ENCODE results near the gene SENP8.
A peak's percentile ranks its signal among the peaks of the same experiment; 100 is the strongest.

Gene SENP8

DNA sequence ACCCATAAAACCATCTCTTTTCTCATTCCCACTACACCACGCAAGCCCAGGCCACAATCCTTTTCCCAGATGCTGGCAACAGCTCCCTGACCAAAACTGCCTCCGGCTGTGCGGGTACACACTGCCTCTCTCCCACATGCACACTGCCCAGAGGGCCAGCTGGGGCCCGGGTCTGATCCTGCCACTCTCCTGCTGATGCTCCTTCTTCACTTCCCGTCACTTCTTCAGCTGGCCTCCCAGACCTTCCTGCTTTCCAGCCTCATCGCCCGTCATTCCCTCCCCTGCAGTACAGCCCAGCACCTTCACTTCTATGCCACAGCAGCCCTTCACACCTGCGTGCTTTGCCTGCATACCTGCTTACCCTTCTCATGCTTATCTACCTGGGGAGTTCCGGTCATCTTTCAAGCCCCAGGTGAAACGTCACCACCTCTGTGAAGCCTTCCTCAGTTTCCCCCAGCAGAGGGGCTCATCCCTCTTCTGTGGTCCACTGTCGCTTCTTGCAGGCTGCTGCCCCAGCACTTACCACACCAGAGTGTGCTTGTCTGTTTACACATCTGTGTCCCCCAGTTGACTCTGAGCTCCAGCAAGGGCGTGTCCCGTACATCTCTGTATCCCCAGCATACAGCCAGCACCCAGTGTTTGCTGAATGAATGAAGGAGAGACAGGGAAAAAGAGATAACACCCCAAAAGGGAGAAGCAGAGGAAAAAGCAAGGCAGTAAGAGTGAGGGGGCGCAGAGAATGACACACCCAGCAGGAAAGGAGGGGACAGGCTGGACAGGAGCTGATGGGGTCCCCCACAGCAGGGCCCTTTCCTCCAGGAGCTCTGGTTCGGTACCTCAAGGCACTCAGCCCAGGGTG, 57.2 kb downstream of the SENP8 start:
- no peak for DNase-seq (ENCODE audit: low spot score)

DNA sequence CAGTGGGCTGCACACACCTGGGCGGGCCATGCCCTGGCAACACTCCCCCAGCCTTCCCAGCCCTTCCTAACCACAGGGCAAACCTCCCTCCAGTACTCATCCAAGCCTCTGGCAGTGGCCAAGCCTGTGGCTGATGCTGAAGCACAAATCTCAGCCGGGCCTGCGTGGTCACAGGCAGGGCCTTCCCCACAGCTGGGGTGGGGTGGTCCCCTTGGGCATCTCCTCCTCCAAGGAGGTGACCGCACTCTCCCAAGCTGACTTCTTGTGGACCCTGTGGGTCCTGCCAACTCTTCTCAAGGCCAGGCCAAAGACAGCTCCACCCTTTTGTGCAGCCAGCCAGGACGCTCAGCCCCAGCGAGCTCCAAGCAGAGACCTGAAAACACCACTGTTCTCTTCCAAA, 58.0 kb downstream of the SENP8 start:
- no peak for DNase-seq (ENCODE audit: low spot score)

DNA sequence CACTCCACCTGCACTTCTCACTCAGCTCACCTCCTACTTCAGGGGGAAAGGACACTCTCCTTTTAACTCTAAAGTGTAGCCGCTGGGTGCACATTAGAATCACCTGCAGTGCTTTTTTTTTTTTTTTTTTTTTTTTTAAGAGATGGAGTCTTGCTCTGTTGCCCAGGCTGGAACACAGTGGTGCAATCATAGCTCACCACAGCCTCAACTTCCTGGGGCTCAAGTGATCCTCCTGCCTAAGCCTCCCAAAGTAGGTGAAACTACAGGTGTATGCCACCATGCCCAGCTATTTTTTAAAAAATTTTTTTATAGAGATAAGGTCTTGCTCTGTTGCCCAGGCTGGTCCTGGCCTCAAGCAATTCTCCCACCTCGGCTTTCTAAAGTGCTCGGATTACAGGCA, 58.5 kb downstream of the SENP8 start:
- no peak for DNase-seq (ENCODE audit: low spot score)

- DNase-seq (ENCODE audit: low spot score) = no peak
These were observed 60.9 kb downstream of the SENP8 start for GRCh38 chr15:72178976-72179585.

DNA sequence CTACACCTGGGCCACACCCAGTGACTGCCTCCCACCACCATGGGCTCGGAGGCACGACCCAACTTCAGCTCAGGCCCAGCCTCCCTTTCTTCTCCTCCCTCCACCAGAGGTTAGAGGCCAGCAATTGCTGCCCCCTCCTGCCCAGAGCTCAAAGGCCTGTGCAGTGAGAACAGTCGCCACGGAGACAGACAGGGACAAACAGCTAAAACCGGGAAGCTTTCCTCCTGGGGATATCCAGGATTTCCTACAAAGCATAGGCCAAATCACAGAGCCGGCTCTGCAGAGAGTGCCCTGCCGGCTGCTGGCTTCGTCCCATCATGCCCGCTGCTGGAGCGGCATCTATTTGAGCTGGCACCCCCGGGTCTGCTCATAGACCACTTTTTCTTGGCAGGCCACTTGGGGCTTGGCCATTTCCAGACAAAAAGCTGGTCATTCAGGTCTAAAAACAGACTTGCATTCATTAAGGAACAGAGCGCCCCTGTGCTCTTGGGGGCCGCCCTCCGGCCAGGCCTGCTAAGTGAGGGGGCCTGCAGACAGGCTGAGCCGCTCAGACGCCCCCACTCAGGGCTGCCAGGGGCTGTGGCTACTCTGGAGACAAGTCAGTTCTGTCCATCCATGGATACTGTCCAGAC, 61.9 kb downstream of the SENP8 start:
- DNase-seq (ENCODE audit: low spot score) = peak; percentile 85

- DNase-seq (ENCODE audit: low spot score) = no peak
These were observed 62.6 kb downstream of the SENP8 start for GRCh38 chr15:72180761-72181324.

DNA sequence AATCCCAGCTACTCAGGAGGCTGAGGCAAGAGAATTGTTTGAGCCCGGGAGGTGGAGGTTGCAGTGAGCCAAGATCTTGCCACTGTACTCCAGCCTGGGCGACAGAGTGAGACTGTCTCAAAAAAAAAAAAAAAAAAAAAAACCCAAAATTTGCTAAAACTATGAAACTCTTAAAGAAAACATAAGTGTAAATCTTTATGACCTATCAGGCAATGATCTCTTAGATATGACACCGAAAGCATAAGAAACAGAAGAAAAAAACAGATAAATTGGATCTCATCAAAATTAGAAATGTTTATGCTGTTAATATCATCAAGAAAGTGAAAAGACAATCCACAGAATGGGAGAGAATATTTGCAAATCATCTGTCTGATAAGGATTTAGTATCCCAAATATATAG, 64.0 kb downstream of the SENP8 start:
- DNase-seq (ENCODE audit: low spot score) = no peak

DNA sequence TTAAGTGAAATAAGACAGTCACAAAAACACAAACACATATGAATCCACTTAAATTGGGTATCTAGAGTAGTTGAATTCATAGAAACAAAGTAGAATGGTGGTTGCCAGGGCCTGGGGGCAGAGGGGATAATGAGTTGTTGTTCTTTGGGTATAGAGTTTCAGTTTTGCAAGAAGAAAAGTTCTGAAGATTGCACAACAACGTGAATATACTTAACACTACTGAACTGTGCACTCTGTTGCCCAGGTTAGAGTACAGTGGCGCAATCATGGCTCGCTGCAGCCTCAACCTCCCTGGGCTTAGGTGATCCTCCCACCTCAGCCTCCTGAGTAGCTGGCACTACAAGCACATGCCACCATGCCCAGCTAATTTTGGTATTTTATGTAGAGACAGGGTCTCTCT, 64.5 kb downstream of the SENP8 start:
- DNase-seq (ENCODE audit: low spot score) = no peak

DNA sequence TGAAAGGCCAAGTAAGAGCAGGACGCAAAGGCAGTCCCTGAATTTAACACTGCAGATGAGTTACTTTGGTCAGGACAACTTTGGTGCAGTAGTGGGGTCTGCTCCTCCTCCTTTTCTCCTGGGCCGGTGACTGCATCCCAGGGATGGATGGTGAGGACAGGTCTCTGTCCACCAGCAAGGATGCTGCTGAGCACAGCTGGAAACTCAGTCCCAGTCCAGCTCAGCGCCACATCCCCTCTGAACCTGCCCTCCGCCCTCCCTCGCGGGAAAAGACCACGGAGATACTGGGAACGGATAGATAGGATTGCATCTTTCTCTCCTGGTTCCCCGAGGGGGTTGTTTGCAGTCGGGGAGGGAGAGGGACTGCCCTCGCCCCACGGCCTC, 65.6 kb downstream of the SENP8 start:
- no peak for DNase-seq (ENCODE audit: low spot score)

GRCh38 chr15:72184165-72184811, 66.1 kb downstream of the SENP8 start:
- no peak for DNase-seq (ENCODE audit: low spot score)

DNA sequence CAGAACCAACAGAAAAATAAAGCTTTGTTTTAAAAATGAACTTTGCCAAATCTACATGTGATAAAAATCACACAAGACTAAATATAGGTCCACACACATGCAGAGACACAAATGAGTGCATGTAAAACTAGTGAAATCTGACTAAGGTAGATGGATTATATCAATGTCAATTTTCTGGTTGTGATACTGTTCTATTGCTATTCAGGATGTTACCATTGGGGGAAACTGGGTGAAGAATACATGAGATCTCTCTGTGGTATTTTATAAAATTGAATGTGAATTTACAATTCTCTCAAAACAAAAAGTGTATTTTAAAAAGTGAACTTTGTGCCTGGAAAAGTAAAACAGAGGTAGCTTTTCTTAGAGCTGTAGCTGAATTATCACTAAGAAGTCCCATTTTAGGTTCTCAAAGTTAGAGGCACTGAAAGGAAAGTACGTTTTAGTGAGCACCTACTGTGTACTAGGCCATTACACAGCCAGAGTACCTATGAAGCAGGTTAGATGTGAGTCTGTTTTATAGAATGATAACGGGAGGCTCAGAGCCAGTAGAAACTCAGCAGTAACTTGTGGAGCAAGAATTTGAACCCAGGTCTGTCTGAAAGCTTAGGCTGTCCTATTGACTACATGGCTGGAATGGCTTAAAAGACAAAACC, 71.2 kb downstream of the SENP8 start:
- DNase-seq (ENCODE audit: low spot score) = no peak

- DNase-seq (ENCODE audit: low spot score) = no peak
These were observed 74.2 kb downstream of the SENP8 start for GRCh38 chr15:72192416-72192815.

All from globus pallidus (tissue), 1 donor.